GM12891 (cell line): ENCODE results near the gene GRAMD1B.

Experiments used
- DNase-seq: peaks from one replicate; pipeline ENCODE4 v3.0.0; 2011; ENCODE audit warnings: low spot score; ENCODE audit not compliant: insufficient read length
- FAIRE-seq: peaks from 2 replicates; lab custom pipeline; 2011; peaks lifted over from hg19 to GRCh38; lab: Jason Lieb, UNC
- PAX5 ChIP-seq: IDR thresholded peaks from 2 replicates; pipeline ENCODE4 v1.6.1; 2011; ENCODE audit warnings: low read length, moderate library complexity, mild to moderate bottlenecking; ENCODE audit not compliant: insufficient read depth, severe bottlenecking
- POLR2A ChIP-seq: IDR thresholded peaks from 2 replicates; pipeline ENCODE4 v1.6.1; 2011; ENCODE audit warnings: low read depth, low read length, control low read depth
- POLR2AphosphoS5 ChIP-seq: IDR thresholded peaks from 2 replicates; pipeline ENCODE4 v1.6.1; 2011; ENCODE audit warnings: low read depth, low read length, control low read depth
- POU2F2 ChIP-seq: IDR thresholded peaks from 2 replicates; pipeline ENCODE4 v1.6.1; 2011; ENCODE audit warnings: low read depth, mild to moderate bottlenecking, control low read depth, low read length, moderate library complexity
- SPI1 ChIP-seq: IDR thresholded peaks from 2 replicates; pipeline ENCODE4 v1.6.1; 2011; ENCODE audit warnings: low read depth, low read length, control low read depth
- TAF1 ChIP-seq: IDR thresholded peaks from 2 replicates; pipeline ENCODE4 v1.6.1; 2011; ENCODE audit warnings: low read depth, low read length, control low read depth

The GRAMD1B gene

DNA sequence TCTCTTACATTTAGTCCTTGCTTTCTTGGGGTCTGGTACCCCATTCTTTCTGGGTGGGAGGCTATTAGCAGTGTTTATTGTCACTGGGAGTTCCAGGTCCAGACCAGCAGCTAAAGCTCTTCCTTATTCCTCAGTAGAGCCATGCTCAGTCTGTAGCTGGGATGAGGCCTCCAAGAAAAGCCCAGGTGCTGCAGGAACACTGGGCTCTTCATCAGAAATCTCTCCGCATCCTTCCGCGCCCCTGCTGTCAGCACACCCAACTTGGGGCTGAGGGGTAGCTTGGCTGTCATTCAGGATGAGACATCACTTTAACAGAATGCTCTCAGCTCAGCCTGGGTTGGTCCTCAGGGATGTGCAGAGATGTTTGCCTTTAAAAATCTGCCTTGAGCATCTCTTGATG, 97.5 kb downstream of the GRAMD1B start:
- TF ChIP-seq POLR2A (no peak), POLR2AphosphoS5 (no peak), TAF1 (no peak), SPI1 (no peak), POU2F2 (no peak)
- FAIRE-seq (no peak), DNase-seq (no peak)

DNA sequence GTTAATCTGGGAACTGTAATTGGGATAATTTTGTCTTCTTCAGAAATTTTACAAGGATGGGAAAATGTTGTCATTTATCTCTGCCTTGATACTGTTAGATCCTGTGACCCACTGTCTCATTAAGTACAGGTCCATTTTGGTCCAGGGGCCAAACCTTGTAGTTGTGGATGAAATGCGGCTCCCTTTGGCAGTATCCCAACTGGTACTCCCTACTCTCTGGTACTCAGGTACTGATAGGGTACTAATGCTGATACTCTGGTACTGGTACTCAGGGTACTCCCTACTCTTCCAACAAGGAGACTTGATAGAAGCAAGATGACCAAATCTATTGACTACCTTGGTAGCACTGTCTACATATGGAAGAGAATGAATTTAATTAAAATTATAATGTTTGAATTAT, 97.9 kb downstream of the GRAMD1B start:
- DNase-seq (no peak), FAIRE-seq (no peak)
- no peak for TF ChIP-seq POLR2A
- no peak for TF ChIP-seq PAX5
- no peak for TF ChIP-seq TAF1
- TF ChIP-seq POLR2AphosphoS5: no peak

DNA sequence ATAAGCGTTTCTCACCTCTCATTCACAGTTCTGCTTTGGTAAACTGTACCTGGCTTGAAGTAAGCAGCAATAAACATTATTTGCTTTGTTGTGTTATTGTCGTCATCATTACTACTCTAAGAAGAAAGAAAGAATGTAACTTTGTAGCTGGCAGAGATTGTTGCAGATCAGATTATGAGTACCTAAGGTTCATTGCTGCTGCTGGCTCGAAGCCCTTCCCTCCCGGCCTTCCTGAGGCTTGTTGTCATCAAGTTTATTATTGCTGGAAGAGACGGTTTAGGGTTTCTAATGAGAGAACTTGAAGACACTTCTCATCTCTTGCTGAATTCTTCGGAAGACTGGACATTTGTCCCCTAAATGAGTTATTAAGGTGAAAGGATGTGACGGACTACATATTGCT, 101.3 kb downstream of the GRAMD1B start:
- FAIRE-seq: no peak
- TF ChIP-seq POLR2AphosphoS5: no peak
- no peak for TF ChIP-seq POLR2A
- no peak for TF ChIP-seq POU2F2
- TF ChIP-seq SPI1: no peak
- TF ChIP-seq PAX5: no peak
- TF ChIP-seq TAF1: no peak

DNA sequence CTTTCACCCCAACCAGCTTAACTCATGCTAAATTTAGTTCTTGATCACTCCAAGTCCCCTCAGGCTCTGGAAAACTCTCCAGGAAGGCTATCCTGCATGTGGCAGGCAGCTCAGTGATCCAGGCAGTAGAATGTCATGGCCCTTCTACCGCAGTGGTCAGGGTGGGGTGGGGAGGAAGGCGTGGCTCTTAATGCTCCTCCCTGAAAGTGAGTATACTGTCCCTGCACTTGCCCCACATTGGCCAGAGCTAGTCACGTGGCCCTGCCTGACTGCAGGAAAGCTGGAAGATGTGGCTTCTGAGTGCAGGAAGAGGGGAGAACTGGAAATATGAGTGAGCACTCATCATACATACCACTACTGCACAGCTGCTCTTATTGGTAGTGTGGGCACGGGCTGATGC, 102.1 kb downstream of the GRAMD1B start:
- FAIRE-seq: no peak
- DNase-seq: no peak
- TF ChIP-seq POLR2A: no peak
- TF ChIP-seq SPI1: no peak
- TF ChIP-seq TAF1: no peak
- TF ChIP-seq POU2F2: no peak
- TF ChIP-seq PAX5: no peak
- no peak for TF ChIP-seq POLR2AphosphoS5

More for the DNA sequence above, 101.3 kb downstream of the GRAMD1B start:
- DNase-seq: no peak

DNA sequence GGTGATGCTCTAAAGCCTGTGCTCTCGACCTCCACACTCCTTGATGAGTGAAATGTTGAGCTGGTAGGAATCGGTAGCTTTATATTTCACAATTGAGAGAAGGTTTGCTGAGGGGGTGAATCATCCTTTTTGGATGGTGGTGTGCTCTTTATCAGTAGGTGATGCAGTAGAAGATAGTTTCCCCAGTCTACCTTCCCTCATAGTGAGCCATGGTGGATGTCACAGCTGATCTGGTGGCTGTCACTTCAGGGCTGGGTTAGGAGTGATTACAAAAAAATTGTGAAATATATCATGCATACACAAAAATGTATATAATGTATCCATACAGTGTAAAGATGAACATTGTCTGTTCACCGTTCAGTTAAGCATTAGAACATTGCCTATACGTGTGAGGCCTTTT, 105.3 kb downstream of the GRAMD1B start:
- no peak for FAIRE-seq
- no peak for TF ChIP-seq SPI1
- TF ChIP-seq POLR2A: no peak
- no peak for TF ChIP-seq PAX5
- TF ChIP-seq TAF1: no peak
- no peak for TF ChIP-seq POLR2AphosphoS5
- no peak for TF ChIP-seq POU2F2
- no peak for DNase-seq

DNA sequence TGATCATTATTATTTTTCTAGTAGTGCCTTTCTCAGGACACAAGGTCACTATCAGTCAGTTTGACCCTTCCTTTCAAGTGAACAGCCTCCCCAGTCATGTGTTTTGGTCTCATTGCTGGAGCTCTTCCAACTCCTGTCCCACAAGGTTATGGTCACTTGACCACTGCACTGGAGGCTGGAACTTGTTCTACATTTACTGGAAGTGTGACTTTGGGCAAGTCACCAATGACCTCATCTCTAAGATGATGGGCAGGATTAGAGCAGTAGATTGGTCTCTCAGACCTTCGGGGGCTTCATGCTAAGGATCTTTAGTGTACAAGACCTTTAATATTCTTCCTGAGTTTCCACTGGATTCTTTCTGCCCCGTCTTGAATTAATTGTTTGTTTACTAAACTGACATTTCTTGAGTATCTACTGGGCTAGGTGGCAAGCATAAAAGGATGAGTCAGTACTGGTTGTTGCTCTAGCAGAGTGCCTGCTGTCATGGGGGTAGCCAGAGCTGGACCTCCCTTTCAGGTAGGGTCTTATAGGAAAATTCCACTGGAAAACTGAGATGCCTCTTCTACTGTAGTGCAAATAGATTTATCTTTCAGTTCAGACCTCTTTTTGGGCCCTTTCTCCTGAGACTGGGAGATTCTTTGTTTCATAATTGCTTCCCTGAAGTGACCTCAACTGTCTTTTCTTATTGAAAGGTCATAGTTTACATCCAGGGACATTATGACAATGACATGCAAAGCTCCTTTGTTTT, 106.8 kb downstream of the GRAMD1B start:
- FAIRE-seq (no peak), DNase-seq (no peak)
- TF ChIP-seq PAX5: no peak
- TF ChIP-seq POU2F2: no peak
- TF ChIP-seq SPI1: no peak
- no peak for TF ChIP-seq POLR2AphosphoS5
- no peak for TF ChIP-seq POLR2A
- TF ChIP-seq TAF1: no peak

DNA sequence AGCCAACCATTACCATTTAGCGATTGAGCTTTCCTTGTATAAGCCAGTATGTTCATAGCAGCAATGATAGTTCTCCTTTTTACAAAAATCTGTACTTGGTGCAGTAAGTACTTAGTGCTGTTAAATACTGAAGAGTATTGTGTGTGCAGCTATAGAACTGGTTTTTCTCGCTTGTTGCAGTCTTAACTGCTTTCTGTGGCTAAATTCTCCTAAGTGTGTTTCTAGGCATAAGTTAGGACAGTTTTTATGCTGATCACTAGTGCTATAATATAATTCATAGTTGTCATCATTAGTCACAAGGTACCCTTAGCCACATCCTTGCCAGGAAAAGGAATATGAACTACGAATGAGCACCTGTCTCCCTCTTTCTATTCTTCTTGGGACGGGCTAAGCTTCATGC, 107.7 kb downstream of the GRAMD1B start:
- TF ChIP-seq POU2F2: no peak
- no peak for TF ChIP-seq PAX5
- no peak for TF ChIP-seq POLR2AphosphoS5
- TF ChIP-seq POLR2A: no peak
- TF ChIP-seq SPI1: no peak
- TF ChIP-seq TAF1: no peak
- no peak for FAIRE-seq

DNA sequence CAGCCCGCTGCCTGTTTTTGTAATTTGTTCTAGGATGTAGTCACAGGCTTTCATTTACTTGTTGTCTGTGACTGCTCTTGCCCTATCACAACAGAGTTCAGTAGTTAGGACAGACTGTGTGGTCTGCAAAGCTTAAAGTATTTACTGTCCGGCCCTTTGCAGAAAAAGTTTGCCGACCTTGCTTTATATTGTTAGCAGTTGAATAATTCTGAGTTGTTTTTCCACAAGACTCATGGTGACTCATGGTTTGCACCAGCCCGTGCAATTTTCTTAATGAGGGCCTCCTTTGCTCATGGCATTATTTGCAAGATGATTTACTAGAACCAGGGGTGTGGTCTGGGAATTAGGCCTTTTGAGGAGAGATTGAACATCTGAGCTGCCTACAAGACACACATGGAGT, 113.7 kb downstream of the GRAMD1B start:
- no peak for TF ChIP-seq POLR2AphosphoS5
- no peak for TF ChIP-seq PAX5
- TF ChIP-seq TAF1: no peak
- TF ChIP-seq POLR2A: no peak
- no peak for FAIRE-seq
- DNase-seq: no peak

More for the DNA sequence above, 107.7 kb downstream of the GRAMD1B start:
- DNase-seq: no peak

DNA sequence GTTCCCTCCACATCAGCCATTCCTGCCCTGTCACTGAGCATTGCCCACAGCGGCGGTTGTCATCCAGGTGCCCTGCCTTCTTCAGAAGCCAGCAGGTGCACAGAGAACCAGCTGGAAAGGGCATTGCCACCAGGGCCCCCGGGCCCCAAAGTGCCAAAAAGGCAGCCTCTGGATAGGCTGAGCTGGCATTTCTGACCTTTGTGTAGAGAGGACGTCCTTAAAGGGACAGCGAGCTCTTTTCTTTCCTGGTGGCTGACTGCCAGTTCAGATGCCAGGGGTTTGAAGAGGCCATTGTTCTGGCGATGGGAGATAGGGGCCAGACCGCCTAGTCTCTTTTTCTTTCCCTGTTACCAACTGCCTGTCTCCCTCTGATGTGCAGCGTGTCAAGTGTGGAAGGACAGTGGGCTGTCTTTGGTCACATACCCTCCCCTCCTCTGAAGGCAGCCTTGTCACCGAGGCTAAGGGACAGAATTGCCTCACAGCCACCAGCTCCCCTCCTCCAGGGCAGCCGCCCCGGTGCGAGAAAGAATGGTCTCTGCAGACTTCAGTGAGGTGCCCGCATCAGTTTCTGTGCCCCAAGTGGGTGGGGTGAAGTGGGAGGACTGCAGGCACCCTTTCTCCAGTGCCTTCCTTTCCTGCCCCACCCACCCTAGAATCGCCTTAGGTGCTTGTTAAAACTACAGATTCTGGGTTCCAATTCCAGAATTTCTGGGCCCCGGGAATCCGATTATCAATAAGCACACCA, 114.7 kb downstream of the GRAMD1B start:
- FAIRE-seq (no peak), DNase-seq (no peak)
- TF ChIP-seq TAF1: no peak
- TF ChIP-seq SPI1: no peak
- TF ChIP-seq PAX5: no peak
- TF ChIP-seq POU2F2: no peak
- no peak for TF ChIP-seq POLR2A
- TF ChIP-seq POLR2AphosphoS5: no peak

DNA sequence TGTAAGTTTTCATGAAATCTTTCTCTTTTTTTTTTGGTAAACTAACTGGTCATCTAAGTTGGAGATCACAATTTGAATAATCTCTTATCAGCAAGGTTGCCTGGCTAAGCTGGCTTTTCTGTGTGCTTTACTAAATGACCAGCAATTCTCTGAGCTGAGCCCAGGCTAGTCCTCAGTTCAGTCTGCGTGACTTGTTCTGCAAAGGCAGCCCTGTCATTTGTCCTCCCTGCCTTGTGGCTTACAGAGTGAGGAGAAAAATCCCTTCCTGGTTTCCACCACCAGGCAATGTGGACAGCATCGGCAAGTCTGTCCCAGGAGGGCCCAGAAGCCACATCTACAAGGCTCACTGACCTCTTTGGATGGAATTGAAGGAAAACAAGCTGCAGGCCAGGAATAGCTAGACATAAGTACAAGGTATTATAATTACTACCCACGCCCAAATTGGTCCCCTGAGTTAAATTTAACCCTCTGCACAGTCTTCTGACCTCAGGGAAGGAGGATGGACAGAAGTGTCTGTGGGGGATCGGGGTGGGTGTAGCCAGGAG, 115.7 kb downstream of the GRAMD1B start:
- TF ChIP-seq POU2F2: peak; percentile 13; the same call in 1 of the 2 replicates
- TF ChIP-seq PAX5: no peak
- DNase-seq (no peak), FAIRE-seq (peak; percentile 60)
